Effector CD4-positive, alpha-beta T cell (primary cell): Measurements from ENCODE around the gene PSRC1.
"Not testable (repeated sequence)": the region's sequence is repeated elsewhere in the genome, so short reads cannot be mapped to it uniquely, and the experiment has no call there.

Experiments used
- DNase-seq: peaks from one replicate; pipeline ENCODE4 v3.0.0-alpha.2; 2020

The PSRC1 gene

GRCh38 chr1:109295712-109296415, 12.9 kb upstream of the PSRC1 start:
- no peak for DNase-seq

- DNase-seq, result no peak
These were observed 11.5 kb upstream of the PSRC1 start for GRCh38 chr1:109294481-109294880.

- DNase-seq, result no peak
These were observed 10.1 kb upstream of the PSRC1 start for GRCh38 chr1:109293026-109293425.

- DNase-seq, result no peak
These were observed 9.4 kb upstream of the PSRC1 start for GRCh38 chr1:109292364-109292763.

GRCh38 chr1:109290998-109291397, 8.1 kb upstream of the PSRC1 start:
- no peak for DNase-seq

- no peak for DNase-seq
These were observed 7.2 kb upstream of the PSRC1 start for GRCh38 chr1:109290137-109290536.

- not testable (repeated sequence) for DNase-seq
These were observed 3.8 kb upstream of the PSRC1 start for GRCh38 chr1:109286762-109287161.

GRCh38 chr1:109283748-109284600, 1.0 kb upstream of the PSRC1 start:
- DNase-seq, result no peak

GRCh38 chr1:109282497-109282951, 421 bp downstream of the PSRC1 start:
- DNase-seq, result no peak

GRCh38 chr1:109281680-109282496, 1.1 kb downstream of the PSRC1 start:
- no peak for DNase-seq

GRCh38 chr1:109280862-109281261, 2.1 kb downstream of the PSRC1 start:
- no peak for DNase-seq

GRCh38 chr1:109279615-109280278, 3.2 kb downstream of the PSRC1 start:
- no peak for DNase-seq

- peak; percentile 46 for DNase-seq
These were observed 5.3 kb downstream of the PSRC1 start for GRCh38 chr1:109277434-109278204.

- DNase-seq, result no peak
These were observed 7.1 kb downstream of the PSRC1 start for GRCh38 chr1:109275706-109276345.

GRCh38 chr1:109274533-109275476, 8.1 kb downstream of the PSRC1 start:
- no peak for DNase-seq

- no peak for DNase-seq
These were observed 9.2 kb downstream of the PSRC1 start for GRCh38 chr1:109273570-109274288.

GRCh38 chr1:109272831-109273547, 10.0 kb downstream of the PSRC1 start:
- DNase-seq, result no peak

GRCh38 chr1:109272021-109272799, 10.7 kb downstream of the PSRC1 start:
- no peak for DNase-seq
